Lower leg skin (tissue), 3 donors: Measurements from ENCODE around the gene SLFN14.

Experiments used
- CTCF ChIP-seq, 3 donors: fragments of 450-650 bp; IDR thresholded peaks; one replicate each; pipeline ENCODE4 v1.5.1; 2016; ENCODE audit warnings: antibody characterized with exemption in 3 of 3, mild to moderate bottlenecking in 3 of 3, moderate library complexity in 2 of 3
- POLR2A ChIP-seq, 2 donors: fragments of 450-650 bp; IDR thresholded peaks; one replicate each; pipeline ENCODE4 v1.6.1; 2016 to 2017; ENCODE audit warnings: antibody characterized with exemption in 2 of 2, mild to moderate bottlenecking in 1 of 2, moderate library complexity in 1 of 2

- TF ChIP-seq POLR2A (IDR thresholded peaks at IDR 0.05) (no peak), CTCF (IDR thresholded peaks at IDR 0.05) (no peak)
Measured at GRCh38 chr17:35575759-35576158, 15.1 kb upstream of the SLFN14 start.
